MM.1S (cell line): Measurements from ENCODE around the gene NMNAT2.

Experiments used
- DNase-seq: peaks from one replicate; pipeline ENCODE4 v3.0.0-alpha.2; 2015
- H2AFZ ChIP-seq: fragments of 300-600 bp; sonication (generic); 2 replicates; pipeline ENCODE4 v1.6.0; 2016; ENCODE audit warnings: antibody characterized with exemption, low read length
- H3F3A ChIP-seq: fragments of 300-600 bp; sonication (generic); 2 replicates; pipeline ENCODE4 v1.6.1; 2016; ENCODE audit warnings: mild to moderate bottlenecking, antibody characterized with exemption, low read length, moderate library complexity, mixed read lengths; ENCODE audit not compliant: insufficient read depth
- H3K27ac ChIP-seq: fragments of 300-600 bp; sonication (generic); 2 replicates; pipeline ENCODE4 v1.5.1; 2016; ENCODE audit warnings: mild to moderate bottlenecking, low read length
- H3K27me3 ChIP-seq: fragments of 300-600 bp; sonication (generic); replicated peaks from 2 replicates; pipeline ENCODE4 v1.6.0; 2016; ENCODE audit warnings: low read length; ENCODE audit not compliant: insufficient read depth
- H3K36me3 ChIP-seq: fragments of 300-600 bp; sonication (generic); replicated peaks from 2 replicates; pipeline ENCODE4 v1.6.1; 2016; ENCODE audit warnings: mild to moderate bottlenecking, low read length, mixed read lengths; ENCODE audit not compliant: insufficient read depth
- H3K4me1 ChIP-seq: fragments of 300-600 bp; sonication (generic); 2 replicates; pipeline ENCODE4 v1.6.1; 2016; ENCODE audit warnings: low read length, mixed read lengths
- H3K4me2 ChIP-seq: fragments of 300-600 bp; sonication (generic); 2 replicates; pipeline ENCODE4 v1.6.0; 2016; ENCODE audit warnings: low read depth, low read length
- H3K4me3 ChIP-seq: fragments of 300-600 bp; sonication (generic); 2 replicates; pipeline ENCODE4 v1.5.1; 2016; ENCODE audit warnings: low read length, mixed read lengths
- H3K79me2 ChIP-seq: fragments of 300-600 bp; sonication (generic); 2 replicates; pipeline ENCODE4 v1.6.1; 2016; ENCODE audit warnings: mixed run types, low read length, mixed read lengths
- H3K9ac ChIP-seq: fragments of 300-600 bp; sonication (generic); 2 replicates; pipeline ENCODE4 v1.6.1; 2016; ENCODE audit warnings: low read length, mixed read lengths
- H3K9me2 ChIP-seq: fragments of 300-600 bp; sonication (generic); replicated peaks from 2 replicates; pipeline ENCODE4 v1.6.1; 2016; ENCODE audit warnings: mild to moderate bottlenecking, low read length, mixed read lengths; ENCODE audit not compliant: insufficient read depth
- H3K9me3 ChIP-seq: fragments of 300-600 bp; sonication (generic); replicated peaks from 2 replicates; pipeline ENCODE4 v1.6.1; 2016; ENCODE audit warnings: mild to moderate bottlenecking, low read length, mixed read lengths; ENCODE audit not compliant: insufficient read depth
- H4K20me1 ChIP-seq: fragments of 300-600 bp; sonication (generic); 2 replicates; pipeline ENCODE4 v1.6.1; 2016; ENCODE audit warnings: mild to moderate bottlenecking, low read length, moderate library complexity, mixed read lengths; ENCODE audit not compliant: insufficient read depth
- CTCF ChIP-seq: fragments of 300-600 bp; sonication (generic); IDR thresholded peaks from 2 replicates; pipeline ENCODE4 v1.5.1; 2016; ENCODE audit warnings: antibody characterized with exemption, low read length, mixed read lengths
- EZH2 ChIP-seq: fragments of 300-600 bp; sonication (generic); optimal IDR thresholded peaks from 2 replicates; pipeline ENCODE3; 2017; ENCODE audit warnings: low read depth, mild to moderate bottlenecking, antibody characterized with exemption, low read length, mixed read lengths
- EZH2phosphoT487 ChIP-seq: fragments of 300-600 bp; sonication (generic); IDR thresholded peaks from 2 replicates; pipeline ENCODE4 v1.6.1; 2018; ENCODE audit warnings: antibody characterized with exemption, low read length

NMNAT2 gene

DNA sequence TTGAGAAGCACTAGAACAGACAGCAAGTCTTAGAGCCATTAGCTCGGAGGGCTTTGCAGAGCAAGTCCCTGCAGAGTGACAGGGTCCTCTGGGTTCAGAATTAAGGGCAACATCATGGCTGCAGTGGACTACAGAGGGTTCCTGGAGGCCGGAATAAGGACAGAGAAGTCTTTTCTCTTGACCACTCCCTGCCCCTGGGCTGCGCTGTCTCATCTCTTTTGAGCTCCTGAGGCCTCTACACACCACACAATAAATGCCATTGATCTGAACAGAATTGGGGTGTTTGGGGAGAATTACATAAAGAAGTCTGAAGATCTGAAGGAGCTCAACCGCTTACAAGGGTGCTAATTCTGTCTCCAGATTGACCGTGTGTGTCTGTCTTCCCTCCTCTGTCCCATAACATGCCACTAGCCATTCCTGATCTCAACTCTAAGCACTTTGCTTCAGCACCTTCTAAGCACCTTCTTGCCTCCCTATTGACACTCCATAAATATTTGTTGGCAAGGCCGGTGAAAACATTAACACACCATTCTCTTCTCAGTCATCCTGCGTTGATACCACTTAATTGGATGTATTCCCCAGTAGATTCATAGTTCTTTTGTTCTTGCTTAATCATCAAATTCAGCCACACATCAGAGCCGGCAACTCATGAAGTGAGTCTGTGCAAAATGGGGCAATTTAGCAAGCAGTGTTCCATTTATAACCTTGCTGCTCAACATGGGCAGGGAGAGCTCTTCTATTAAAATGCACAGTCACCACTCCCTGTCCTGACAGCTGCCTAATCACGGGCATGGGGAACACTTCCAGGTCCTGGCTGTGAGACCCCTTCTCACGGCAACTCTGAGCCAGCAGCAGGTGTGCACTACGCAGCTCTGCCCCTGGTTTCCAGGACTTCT, 49.7 kb downstream of the NMNAT2 start:
- Histone ChIP-seq H3K9me3 (no peaks in the 10 kb centered on the region), H4K20me1 (no peaks in the 10 kb centered on the region), H3K27me3 (no peaks in the 10 kb centered on the region), H3K9me2 (no peaks in the 10 kb centered on the region), H3K27ac (no peak overlapping the region), H2AFZ (no peak overlapping the region), H3K9ac (no peak overlapping the region), H3K4me1 (no peaks in the 10 kb centered on the region), H3K4me3 (no peak overlapping the region), H3K36me3 (no peaks in the 10 kb centered on the region), H3K79me2 (no peaks in the 10 kb centered on the region), H3F3A (no peaks in the 10 kb centered on the region), H3K4me2 (no peak overlapping the region)
- no peak for DNase-seq
- TF ChIP-seq EZH2 (no peak), EZH2phosphoT487 (no peak), CTCF (no peak)

- Histone ChIP-seq H3K36me3 (no peaks in the 10 kb centered on the region), H3K4me3 (no peak overlapping the region), H3K9me3 (no peaks in the 10 kb centered on the region), H3K9ac (no peak overlapping the region), H3K4me2 (no peak overlapping the region), H3F3A (no peaks in the 10 kb centered on the region), H3K27ac (no peak overlapping the region), H3K27me3 (no peaks in the 10 kb centered on the region), H3K9me2 (no peaks in the 10 kb centered on the region), H2AFZ (no peak overlapping the region), H3K4me1 (no peaks in the 10 kb centered on the region), H4K20me1 (no peaks in the 10 kb centered on the region), H3K79me2 (no peaks in the 10 kb centered on the region)
- no peak for DNase-seq
- no peak for TF ChIP-seq CTCF
- TF ChIP-seq EZH2phosphoT487 = no peak
- no peak for TF ChIP-seq EZH2
Measured at GRCh38 chr1:183366116-183366515, 52.1 kb downstream of the NMNAT2 start.

GRCh38 chr1:183365676-183366075, 52.5 kb downstream of the NMNAT2 start:
- no peaks in the 10 kb centered on the region for H3K27me3 ChIP-seq
- H3K4me3 ChIP-seq = no peak overlapping the region
- DNase-seq = no peak
- H3K4me1 ChIP-seq = no peaks in the 10 kb centered on the region
- no peaks in the 10 kb centered on the region for H3K9me3 ChIP-seq
- no peaks in the 10 kb centered on the region for H4K20me1 ChIP-seq
- H3K9ac ChIP-seq = no peak overlapping the region
- H3K27ac ChIP-seq = no peak overlapping the region
- no peaks in the 10 kb centered on the region for H3K36me3 ChIP-seq
- H3K79me2 ChIP-seq = no peaks in the 10 kb centered on the region
- no peak overlapping the region for H2AFZ ChIP-seq
- no peak overlapping the region for H3K4me2 ChIP-seq
- no peaks in the 10 kb centered on the region for H3K9me2 ChIP-seq
- no peaks in the 10 kb centered on the region for H3F3A ChIP-seq
- TF ChIP-seq EZH2 = no peak
- no peak for TF ChIP-seq CTCF
- no peak for TF ChIP-seq EZH2phosphoT487
